Ectodermal cell (in vitro differentiated cells): ENCODE measurements around the gene GART.

Source experiments
- H3K27ac ChIP-seq: 2 replicates; pipeline ENCODE4 v1.7.0; 2013; ENCODE audit warnings: mild to moderate bottlenecking, low read depth, low read length; ENCODE audit not compliant: insufficient read depth, poor library complexity, severe bottlenecking
- H3K27me3 ChIP-seq: 2 replicates; pipeline ENCODE4 v1.7.0; 2013; ENCODE audit warnings: mild to moderate bottlenecking, low read length; ENCODE audit not compliant: insufficient read depth, control insufficient read depth, poor library complexity, severe bottlenecking
- H3K36me3 ChIP-seq: one replicate; pipeline ENCODE4 v1.7.0; 2013; ENCODE audit warnings: low read length; ENCODE audit not compliant: control insufficient read depth, insufficient read depth
- H3K4me1 ChIP-seq: one replicate; pipeline ENCODE4 v1.7.0; 2013; ENCODE audit warnings: low read length; ENCODE audit not compliant: control insufficient read depth, insufficient read depth
- H3K4me3 ChIP-seq: 2 replicates; pipeline ENCODE4 v1.7.0; 2013; ENCODE audit warnings: low read depth, low read length, control low read depth; ENCODE audit not compliant: insufficient read depth
- H3K9me3 ChIP-seq: 2 replicates; pipeline ENCODE4 v1.7.0; 2013; ENCODE audit warnings: mild to moderate bottlenecking, low read length, moderate library complexity; ENCODE audit not compliant: control insufficient read depth
- WGBS, 2 experiments: methylation state at CpG; one replicate each; pipeline ENCODE4 v1.1.7; 2013; ENCODE audit warnings: missing lambda C conversion rate in 2 of 2; 5-methylcytosine and 5-hydroxymethylcytosine counted together

Gene GART

GRCh38 chr21:33491373-33492102, 50.4 kb downstream of the GART start, which contains the start of gene DNAJC28:
TSS of gene DNAJC28 (minus strand) at chr21:33491716. CDS start at chr21:33489393, 2,323 bp downstream.
- Histone ChIP-seq H3K9me3 (no peaks in the 10 kb centered on the region), H3K36me3 (no peaks in the 10 kb centered on the region), H3K27me3 (no peaks in the 10 kb centered on the region), H3K4me1 (no peaks in the 10 kb centered on the region), H3K27ac (no peak within 1 kb of the TSS), H3K4me3 (peak within 1 kb of the TSS; percentile 81)
- 2% methylated on average over 52 of the region's 52 CpGs for WGBS, 2 experiments

- 34 to 36% methylated on average over 12 of the region's 12 CpGs for WGBS, 2 experiments
- H3K27me3 ChIP-seq = no peaks in the 10 kb centered on the region
- H3K27ac ChIP-seq = no peak overlapping the region
- no peaks in the 10 kb centered on the region for H3K36me3 ChIP-seq
- H3K9me3 ChIP-seq = no peaks in the 10 kb centered on the region
- H3K4me1 ChIP-seq = no peaks in the 10 kb centered on the region
- peak overlapping the region; percentile 81 for H3K4me3 ChIP-seq
Measured at GRCh38 chr21:33490991-33491372, 50.9 kb downstream of the GART start.

- Histone ChIP-seq H3K36me3 (no peaks in the 10 kb centered on the region), H3K4me3 (no peak overlapping the region), H3K9me3 (no peaks in the 10 kb centered on the region), H3K27me3 (no peaks in the 10 kb centered on the region), H3K4me1 (no peaks in the 10 kb centered on the region), H3K27ac (no peak overlapping the region)
- 91 to 98% methylated on average over 3 to 4 of the region's 4 CpGs for WGBS, 2 experiments
Measured at GRCh38 chr21:33488936-33489335, 53.0 kb downstream of the GART start.

GRCh38 chr21:33487996-33488395, 53.9 kb downstream of the GART start:
- no peaks in the 10 kb centered on the region for H3K9me3 ChIP-seq
- H3K4me3 ChIP-seq = no peak overlapping the region
- H3K36me3 ChIP-seq = no peaks in the 10 kb centered on the region
- WGBS, 2 experiments = 84 to 98% methylated on average over 4 to 5 of the region's 5 CpGs
- H3K27ac ChIP-seq = no peak overlapping the region
- H3K27me3 ChIP-seq = no peaks in the 10 kb centered on the region
- H3K4me1 ChIP-seq = no peaks in the 10 kb centered on the region

- 88 to 89% methylated on average over 8 to 9 of the region's 9 CpGs for WGBS, 2 experiments
- H3K4me1 ChIP-seq = peaks cover 5% of the 10 kb centered on the region
- no peak overlapping the region for H3K4me3 ChIP-seq
- H3K27ac ChIP-seq = no peak overlapping the region
- no peaks in the 10 kb centered on the region for H3K9me3 ChIP-seq
- peaks cover 13% of the 10 kb centered on the region for H3K27me3 ChIP-seq
- H3K36me3 ChIP-seq = no peaks in the 10 kb centered on the region
Measured at GRCh38 chr21:33481314-33481943, 60.5 kb downstream of the GART start.

- 44 to 47% methylated on average over 13 to 16 of the region's 17 CpGs for WGBS, 2 experiments
- Histone ChIP-seq H3K4me1 (peaks cover 5% of the 10 kb centered on the region), H3K4me3 (peak overlapping the region; percentile 87), H3K27ac (peak overlapping the region; percentile 83), H3K36me3 (no peaks in the 10 kb centered on the region), H3K27me3 (peaks cover 13% of the 10 kb centered on the region), H3K9me3 (no peaks in the 10 kb centered on the region)
Measured at GRCh38 chr21:33480481-33481103, 61.3 kb downstream of the GART start.

GRCh38 chr21:33479679-33480480, 62.0 kb downstream of the GART start, which contains the start of gene TMEM50B:
TSS of gene TMEM50B (minus strand) at chr21:33479974. CDS start at chr21:33468885, 11,089 bp downstream.
- Histone ChIP-seq H3K4me3 (peak within 1 kb of the TSS; percentile 87), H3K4me1 (peaks cover 5% of the 10 kb centered on the region), H3K27ac (peak within 1 kb of the TSS; percentile 83), H3K27me3 (peaks cover 13% of the 10 kb centered on the region), H3K9me3 (no peaks in the 10 kb centered on the region), H3K36me3 (no peaks in the 10 kb centered on the region)
- WGBS, 2 experiments = 0% methylated on average over 93 of the region's 93 CpGs

GRCh38 chr21:33478935-33479678, 62.8 kb downstream of the GART start:
- peak overlapping the region; percentile 21 for H3K27ac ChIP-seq
- H3K4me3 ChIP-seq = peak overlapping the region; percentile 87

GRCh38 chr21:33478182-33478581, 63.7 kb downstream of the GART start:
- no peak overlapping the region for H3K27ac ChIP-seq
- H3K4me1 ChIP-seq = peaks cover 5% of the 10 kb centered on the region
- H3K36me3 ChIP-seq = no peaks in the 10 kb centered on the region
- H3K4me3 ChIP-seq = peak overlapping the region; percentile 87
- no peaks in the 10 kb centered on the region for H3K9me3 ChIP-seq
- WGBS, 2 experiments = 69 to 74% methylated on average over 9 of the region's 9 CpGs
- peaks cover 13% of the 10 kb centered on the region for H3K27me3 ChIP-seq

More at GRCh38 chr21:33478935-33479678, 62.8 kb downstream of the GART start:
- Histone ChIP-seq H3K4me1 (peaks cover 5% of the 10 kb centered on the region), H3K27me3 (peaks cover 13% of the 10 kb centered on the region), H3K36me3 (no peaks in the 10 kb centered on the region), H3K9me3 (no peaks in the 10 kb centered on the region)
- 0 to 1% methylated on average over 68 of the region's 68 CpGs for WGBS, 2 experiments
